HEK293 (cell line): ENCODE measurements around the gene TTC24.

Experiments used
- KLF8 ChIP-seq: fragments of 450-650 bp; formaldehyde crosslinking; IDR thresholded peaks from 2 replicates; pipeline ENCODE4 v1.5.1; 2016; ENCODE audit warnings: missing biosample characterization, missing genetic modification characterization
- PRDM1 ChIP-seq: fragments of 450-650 bp; formaldehyde crosslinking; IDR thresholded peaks from 2 replicates; pipeline ENCODE4; 2016; ENCODE audit warnings: missing biosample characterization, missing genetic modification characterization
- PRDM10 ChIP-seq: fragments of 450-650 bp; formaldehyde crosslinking; IDR thresholded peaks from 2 replicates; pipeline ENCODE4 v1.5.1; 2016; ENCODE audit warnings: missing biosample characterization, missing genetic modification characterization
- REST ChIP-seq: fragments of 450-650 bp; formaldehyde crosslinking; IDR thresholded peaks from 2 replicates; pipeline ENCODE4 v1.5.1; 2016; ENCODE audit warnings: missing biosample characterization, missing genetic modification characterization
- SETDB1 ChIP-seq: IDR thresholded peaks from one replicate; pipeline ENCODE4 v1.6.1; 2017; ENCODE audit warnings: mild to moderate bottlenecking, low read length, moderate library complexity, mixed read lengths; ENCODE audit not compliant: insufficient read length
- SP2 ChIP-seq: fragments of 450-650 bp; formaldehyde crosslinking; IDR thresholded peaks from 2 replicates; pipeline ENCODE4 v1.5.1; 2016; ENCODE audit warnings: missing biosample characterization, missing genetic modification characterization
- WT1 ChIP-seq: fragments of 450-650 bp; formaldehyde crosslinking; IDR thresholded peaks from 2 replicates; pipeline ENCODE4 v1.5.1; 2016; ENCODE audit warnings: missing biosample characterization, missing genetic modification characterization
- YY1 ChIP-seq: fragments of 450-650 bp; formaldehyde crosslinking; IDR thresholded peaks from 2 replicates; pipeline ENCODE4 v1.5.1; 2018; ENCODE audit warnings: missing biosample characterization, missing genetic modification characterization
- ZBTB20 ChIP-seq: fragments of 450-650 bp; formaldehyde crosslinking; IDR thresholded peaks from 2 replicates; pipeline ENCODE4 v1.5.1; 2016; ENCODE audit warnings: missing biosample characterization, missing genetic modification characterization
- ZBTB49 ChIP-seq: fragments of 450-650 bp; formaldehyde crosslinking; IDR thresholded peaks from 2 replicates; pipeline ENCODE4 v1.5.1; 2016; ENCODE audit warnings: missing biosample characterization, missing genetic modification characterization, low read depth
- ZBTB8A ChIP-seq: fragments of 450-650 bp; formaldehyde crosslinking; IDR thresholded peaks from 2 replicates; pipeline ENCODE4 v1.5.1; 2016; ENCODE audit warnings: missing biosample characterization, missing genetic modification characterization
- ZNF121 ChIP-seq: fragments of 450-650 bp; formaldehyde crosslinking; IDR thresholded peaks from 2 replicates; pipeline ENCODE4 v1.5.1; 2016; ENCODE audit warnings: missing biosample characterization, missing genetic modification characterization
- ZNF19 ChIP-seq: fragments of 450-650 bp; formaldehyde crosslinking; IDR thresholded peaks from 2 replicates; pipeline ENCODE4; 2016; ENCODE audit warnings: missing biosample characterization, missing genetic modification characterization, low read depth
- ZNF239 ChIP-seq: fragments of 450-650 bp; formaldehyde crosslinking; IDR thresholded peaks from 2 replicates; pipeline ENCODE4 v1.5.1; 2016; ENCODE audit warnings: missing biosample characterization, missing genetic modification characterization
- ZNF350 ChIP-seq: fragments of 450-650 bp; formaldehyde crosslinking; IDR thresholded peaks from 2 replicates; pipeline ENCODE4 v1.5.0; 2017; ENCODE audit warnings: missing biosample characterization, mild to moderate bottlenecking, missing genetic modification characterization
- ZNF366 ChIP-seq: fragments of 450-650 bp; formaldehyde crosslinking; conservative IDR thresholded peaks from 2 replicates; pipeline ENCODE4 v1.5.1; 2016; ENCODE audit warnings: missing biosample characterization, missing genetic modification characterization
- ZNF423 ChIP-seq: fragments of 450-650 bp; formaldehyde crosslinking; IDR thresholded peaks from 2 replicates; pipeline ENCODE4 v1.5.1; 2016; ENCODE audit warnings: missing biosample characterization, missing genetic modification characterization
- ZNF521 ChIP-seq: fragments of 450-650 bp; formaldehyde crosslinking; IDR thresholded peaks from 2 replicates; pipeline ENCODE4 v1.5.1; 2017; ENCODE audit warnings: missing biosample characterization, mild to moderate bottlenecking, missing genetic modification characterization
- ZNF555 ChIP-seq: fragments of 450-650 bp; formaldehyde crosslinking; conservative IDR thresholded peaks from 2 replicates; pipeline ENCODE4 v1.5.1; 2017; ENCODE audit warnings: missing biosample characterization, mild to moderate bottlenecking, missing genetic modification characterization, inconsistent platforms
- ZNF560 ChIP-seq: fragments of 450-650 bp; formaldehyde crosslinking; IDR thresholded peaks from 2 replicates; pipeline ENCODE4 v1.5.1; 2017; ENCODE audit warnings: missing biosample characterization, missing genetic modification characterization, borderline replicate concordance
- ZNF561 ChIP-seq: fragments of 450-650 bp; IDR thresholded peaks from 2 replicates; pipeline ENCODE4 v1.5.1; 2018; ENCODE audit warnings: missing biosample characterization, missing genetic modification characterization, borderline replicate concordance
- ZNF580 ChIP-seq: fragments of 450-650 bp; formaldehyde crosslinking; IDR thresholded peaks from 2 replicates; pipeline ENCODE4 v1.5.1; 2016; ENCODE audit warnings: missing biosample characterization, missing genetic modification characterization
- ZNF600 ChIP-seq: fragments of 450-650 bp; formaldehyde crosslinking; IDR thresholded peaks from 2 replicates; pipeline ENCODE4 v1.5.1; 2016; ENCODE audit warnings: missing biosample characterization, missing genetic modification characterization
- ZNF626 ChIP-seq: fragments of 450-650 bp; sonication (Bioruptor Pico); formaldehyde crosslinking; IDR thresholded peaks from 2 replicates; pipeline ENCODE4 v1.5.1; 2018; ENCODE audit warnings: missing biosample characterization, missing genetic modification characterization, inconsistent platforms
- ZNF629 ChIP-seq: fragments of 450-650 bp; formaldehyde crosslinking; IDR thresholded peaks from 2 replicates; pipeline ENCODE4 v1.5.1; 2017; ENCODE audit warnings: missing biosample characterization, missing genetic modification characterization
- ZNF645 ChIP-seq: fragments of 450-650 bp; formaldehyde crosslinking; IDR thresholded peaks from 2 replicates; pipeline ENCODE4; 2016; ENCODE audit warnings: missing biosample characterization, missing genetic modification characterization
- ZNF658 ChIP-seq: fragments of 450-650 bp; formaldehyde crosslinking; IDR thresholded peaks from 2 replicates; pipeline ENCODE4; 2016; ENCODE audit warnings: missing biosample characterization, missing genetic modification characterization
- ZNF701 ChIP-seq: fragments of 450-650 bp; formaldehyde crosslinking; IDR thresholded peaks from 2 replicates; pipeline ENCODE4 v1.5.1; 2016; ENCODE audit warnings: missing biosample characterization, missing genetic modification characterization
- ZNF830 ChIP-seq: fragments of 450-650 bp; IDR thresholded peaks from 2 replicates; pipeline ENCODE4 v1.5.0; 2018; ENCODE audit warnings: missing biosample characterization, missing genetic modification characterization, low read depth, mild to moderate bottlenecking, moderate library complexity

TTC24 gene

GRCh38 chr1:156618853-156619581 lies 39.5 kb downstream of the TTC24 start, which contains the start of gene HAPLN2 (continued):
- TF ChIP-seq ZNF239 (tag by site-specific recombination), result no peak
- no peak for TF ChIP-seq ZBTB20 (tag by site-specific recombination)
- no peak for TF ChIP-seq SETDB1
- no peak for TF ChIP-seq ZNF560
- TF ChIP-seq ZNF701, result no peak
- no peak for TF ChIP-seq ZNF629 (tag by site-specific recombination)
- no peak for TF ChIP-seq ZBTB8A
- no peak for TF ChIP-seq YY1 (tag by site-specific recombination)
- TF ChIP-seq ZNF580 (tag by site-specific recombination), result no peak
- no peak for TF ChIP-seq SP2
- TF ChIP-seq ZNF423, result no peak
- no peak for TF ChIP-seq ZNF658
- peak; percentile 60; the same call in 1 of the 2 replicates for TF ChIP-seq REST (tag by site-specific recombination)
- no peak for TF ChIP-seq ZNF366 (tag by site-specific recombination)
- TF ChIP-seq ZBTB49, result no peak
- TF ChIP-seq WT1 (tag by site-specific recombination), result no peak
- no peak for TF ChIP-seq ZNF645 (tag by site-specific recombination)
- TF ChIP-seq ZNF830, result no peak
- TF ChIP-seq ZNF19 (tag by site-specific recombination), result no peak
- TF ChIP-seq PRDM10, result peak; percentile 78
- TF ChIP-seq ZNF600 (tag by site-specific recombination), result 0 out of 2 replicates have a peak, but pooled peaks have one; percentile 13
- no peak for TF ChIP-seq ZNF350 (tag by site-specific recombination)
- no peak for TF ChIP-seq ZNF561 (tag by site-specific recombination)
- TF ChIP-seq KLF8 (tag by site-specific recombination), result 0 out of 2 replicates have a peak, but pooled peaks have one; percentile 13
- TF ChIP-seq ZNF555 (tag by site-specific recombination), result no peak
- TF ChIP-seq ZNF626, result no peak
- TF ChIP-seq ZNF121 (tag by site-specific recombination), result no peak
- TF ChIP-seq ZNF521, result no peak
- TF ChIP-seq PRDM1, result 0 out of 2 replicates have a peak, but pooled peaks have one; percentile 11
